Germinal center (tissue), 1 donor: ENCODE data around the gene AFAP1L2.

Experiments used
- DNase-seq: peaks from one replicate; pipeline ENCODE4 v3.0.0; 2012; ENCODE audit warnings: mixed read lengths, low spot score

The AFAP1L2 gene, protein sequence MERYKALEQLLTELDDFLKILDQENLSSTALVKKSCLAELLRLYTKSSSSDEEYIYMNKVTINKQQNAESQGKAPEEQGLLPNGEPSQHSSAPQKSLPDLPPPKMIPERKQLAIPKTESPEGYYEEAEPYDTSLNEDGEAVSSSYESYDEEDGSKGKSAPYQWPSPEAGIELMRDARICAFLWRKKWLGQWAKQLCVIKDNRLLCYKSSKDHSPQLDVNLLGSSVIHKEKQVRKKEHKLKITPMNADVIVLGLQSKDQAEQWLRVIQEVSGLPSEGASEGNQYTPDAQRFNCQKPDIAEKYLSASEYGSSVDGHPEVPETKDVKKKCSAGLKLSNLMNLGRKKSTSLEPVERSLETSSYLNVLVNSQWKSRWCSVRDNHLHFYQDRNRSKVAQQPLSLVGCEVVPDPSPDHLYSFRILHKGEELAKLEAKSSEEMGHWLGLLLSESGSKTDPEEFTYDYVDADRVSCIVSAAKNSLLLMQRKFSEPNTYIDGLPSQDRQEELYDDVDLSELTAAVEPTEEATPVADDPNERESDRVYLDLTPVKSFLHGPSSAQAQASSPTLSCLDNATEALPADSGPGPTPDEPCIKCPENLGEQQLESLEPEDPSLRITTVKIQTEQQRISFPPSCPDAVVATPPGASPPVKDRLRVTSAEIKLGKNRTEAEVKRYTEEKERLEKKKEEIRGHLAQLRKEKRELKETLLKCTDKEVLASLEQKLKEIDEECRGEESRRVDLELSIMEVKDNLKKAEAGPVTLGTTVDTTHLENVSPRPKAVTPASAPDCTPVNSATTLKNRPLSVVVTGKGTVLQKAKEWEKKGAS

GRCh38 chr10:114404171-114405010 is at the start of gene AFAP1L2:
Gene AFAP1L2, minus strand, starts transcription at chr10:114404502. Its CDS starts 47 bp downstream, at chr10:114404455.
- no peak for DNase-seq

GRCh38 chr10:114453576-114453975 is 49.3 kb upstream of the AFAP1L2 start:
- DNase-seq: no peak

- no peak for DNase-seq
Observed at GRCh38 chr10:114448897-114449296, 44.6 kb upstream of the AFAP1L2 start.

DNA sequence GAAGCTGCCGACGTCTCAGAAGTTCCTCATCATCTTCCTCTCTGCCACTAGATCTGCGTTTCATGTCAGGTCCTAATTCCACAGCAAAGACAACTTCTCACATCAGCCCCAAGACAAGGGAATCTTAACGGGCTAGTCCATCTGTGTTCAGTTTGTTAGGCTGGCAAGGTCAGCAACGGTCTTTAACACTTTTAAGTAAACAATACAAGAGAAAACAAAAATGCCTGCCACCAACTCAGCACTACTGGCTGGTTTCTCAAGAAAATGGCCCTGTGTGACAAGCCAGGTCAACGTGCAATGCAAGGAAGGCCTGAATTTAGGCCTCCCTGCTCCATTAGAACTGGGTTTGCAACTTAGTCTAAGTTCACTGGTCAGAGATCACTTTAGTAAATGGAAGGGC is 41.0 kb upstream of the AFAP1L2 start:
- no peak for DNase-seq

DNA sequence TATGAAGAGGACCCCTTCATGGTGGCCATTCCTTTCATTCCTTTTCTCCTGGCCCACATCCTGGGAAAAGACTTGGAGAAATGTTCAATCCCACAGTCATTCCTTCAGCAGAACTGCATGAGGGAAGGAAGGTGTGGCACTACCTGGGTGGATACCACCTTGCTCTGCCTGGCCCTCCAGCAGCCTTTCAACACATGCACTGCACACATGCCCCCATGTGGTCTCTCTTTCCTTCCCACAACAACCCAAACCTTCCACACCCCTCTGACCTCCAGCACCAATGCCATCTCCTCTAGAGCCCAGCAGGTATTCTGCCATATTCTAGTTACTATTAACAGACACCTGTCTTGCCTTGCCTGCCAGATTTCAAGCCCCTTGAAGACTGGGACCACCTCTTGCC is 40.5 kb upstream of the AFAP1L2 start:
- DNase-seq: no peak

- DNase-seq: no peak
Observed at GRCh38 chr10:114442091-114442630, 37.9 kb upstream of the AFAP1L2 start.

- DNase-seq: no peak
Observed at GRCh38 chr10:114441107-114441506, 36.8 kb upstream of the AFAP1L2 start.

DNA sequence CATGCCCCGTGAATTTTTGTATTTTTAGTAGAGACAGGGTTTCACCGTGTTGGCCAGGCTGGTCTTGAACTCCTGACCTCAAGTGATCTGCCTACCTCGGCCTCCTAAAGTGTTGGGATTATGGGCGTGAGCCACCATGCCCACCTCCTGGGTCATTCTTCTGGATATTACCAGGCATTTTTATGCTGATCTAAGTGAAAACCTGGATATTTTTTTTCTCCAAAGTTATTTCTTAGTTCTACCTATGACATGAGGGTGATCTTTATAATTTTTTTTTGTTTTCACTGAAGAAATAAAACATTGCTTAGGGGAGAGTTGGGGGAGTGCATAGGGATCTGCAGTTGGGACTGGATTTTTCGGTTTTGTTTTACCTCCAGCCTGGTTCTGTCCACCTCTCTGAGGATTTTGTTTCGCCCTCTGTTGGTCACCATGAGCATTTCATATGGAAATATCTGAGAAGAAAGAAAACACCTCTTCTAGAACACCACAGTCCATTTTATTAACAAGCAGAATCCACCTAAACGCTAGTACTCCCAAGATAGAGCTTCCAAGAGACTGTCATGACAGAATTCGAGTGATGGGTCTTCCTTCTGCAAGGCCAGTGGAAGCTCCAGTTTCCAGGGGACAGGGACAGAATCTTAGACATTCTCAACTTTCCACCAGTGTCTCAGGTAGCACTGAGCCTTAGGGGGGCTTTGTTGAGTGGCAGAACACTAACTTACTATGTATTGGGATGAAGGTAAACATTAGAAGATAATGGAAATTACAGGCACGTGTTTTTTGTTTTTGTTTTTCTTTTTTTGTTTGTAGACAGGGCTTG is 33.4 kb upstream of the AFAP1L2 start:
- DNase-seq: peak; percentile 11

GRCh38 chr10:114436941-114437340 is 32.6 kb upstream of the AFAP1L2 start:
- DNase-seq: no peak

DNA sequence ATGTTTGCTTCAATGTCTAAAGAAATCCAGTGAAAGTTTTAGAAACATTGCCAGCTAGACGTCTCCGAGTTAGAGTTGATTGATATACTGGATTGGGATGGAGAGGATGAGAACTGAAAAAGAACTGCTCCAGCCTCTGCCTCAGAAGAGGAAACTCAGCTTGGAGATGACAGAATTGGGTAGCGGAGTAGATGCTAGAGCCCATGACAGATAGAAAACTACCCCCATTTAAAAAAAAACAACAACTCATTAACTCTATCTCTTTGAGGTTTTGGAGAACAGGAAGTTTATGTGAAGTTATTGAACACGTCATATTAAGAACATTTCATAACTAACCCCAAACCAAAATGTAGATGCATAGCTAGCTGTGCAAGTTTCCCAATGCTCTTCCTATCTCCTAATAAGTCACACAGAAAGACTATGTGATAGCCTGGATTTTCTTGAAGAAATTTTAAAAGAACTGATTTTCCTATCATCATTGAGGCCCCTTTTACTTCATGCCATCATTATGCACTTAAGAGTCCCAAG is 28.3 kb upstream of the AFAP1L2 start:
- no peak for DNase-seq

DNA sequence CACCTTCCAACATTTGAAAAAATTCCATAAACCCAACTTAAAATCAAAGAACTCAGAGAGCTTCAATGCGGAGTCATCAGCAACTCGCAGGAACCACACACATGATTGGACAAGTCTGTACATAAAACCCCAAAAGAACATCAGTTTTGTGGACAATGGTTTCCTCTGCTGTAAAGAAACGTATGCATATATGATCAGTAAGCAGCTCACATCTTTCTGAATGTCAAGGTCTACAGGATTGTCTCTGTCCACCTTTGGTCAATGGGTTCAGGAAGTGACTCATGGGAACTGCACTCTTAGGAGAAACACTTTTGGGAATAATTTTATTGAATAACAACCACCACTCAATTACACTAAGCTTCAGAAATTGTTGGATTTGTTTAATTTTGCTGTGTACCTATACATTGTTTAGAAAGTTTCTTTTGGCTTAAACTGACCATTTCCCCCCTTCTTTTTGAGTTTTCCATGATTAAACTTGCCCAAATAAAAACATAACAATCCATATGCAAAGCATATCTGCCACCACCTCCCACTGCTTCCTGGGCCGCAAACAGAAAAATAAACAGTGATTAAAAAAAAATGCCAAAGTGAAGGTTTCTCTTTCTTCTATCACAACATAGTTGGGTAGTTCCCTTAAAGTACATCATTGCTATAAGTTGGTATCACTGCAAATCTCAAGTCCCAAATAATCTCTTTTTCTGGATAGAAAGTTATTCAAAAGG is 27.3 kb upstream of the AFAP1L2 start:
- no peak for DNase-seq

- DNase-seq: no peak
Observed at GRCh38 chr10:114430688-114431413, 26.5 kb upstream of the AFAP1L2 start.

- DNase-seq: no peak
Observed at GRCh38 chr10:114429581-114430335, 25.5 kb upstream of the AFAP1L2 start.

- DNase-seq: no peak
Observed at GRCh38 chr10:114427124-114427852, 23.0 kb upstream of the AFAP1L2 start.

GRCh38 chr10:114426476-114426875 is 22.2 kb upstream of the AFAP1L2 start:
- no peak for DNase-seq

DNA sequence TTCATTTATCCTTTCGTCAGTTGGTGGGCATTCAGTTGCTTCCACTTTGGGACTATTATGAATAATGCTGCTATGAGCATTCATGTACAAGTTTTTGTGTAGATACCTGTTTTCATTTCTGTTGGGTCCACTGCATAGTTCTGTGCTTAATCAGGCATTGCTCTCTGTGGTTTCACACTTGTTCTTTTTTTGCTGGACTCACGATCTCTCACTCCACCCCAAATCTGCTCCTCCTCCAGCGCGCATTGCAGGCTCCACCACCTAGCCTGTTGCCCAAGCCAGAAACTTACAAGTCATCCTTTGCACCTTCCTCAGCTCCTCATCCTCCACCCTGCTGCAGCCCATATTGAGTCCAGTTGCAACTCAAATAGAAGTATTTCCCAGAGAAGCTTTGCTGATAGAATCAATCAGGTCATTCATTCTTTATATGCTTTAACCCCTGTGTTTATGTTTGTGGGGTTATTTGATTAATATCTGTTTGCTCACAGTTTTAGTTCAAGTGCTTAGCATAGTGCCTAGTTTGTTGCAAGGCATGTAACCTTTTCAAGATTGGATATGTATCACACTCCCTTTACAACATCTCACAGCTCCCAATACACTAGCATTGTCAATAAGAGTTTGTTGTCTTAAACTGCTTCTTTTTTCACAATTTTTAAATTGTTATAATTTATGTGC is 16.6 kb upstream of the AFAP1L2 start:
- no peak for DNase-seq

- DNase-seq: no peak
Observed at GRCh38 chr10:114418109-114418508, 13.8 kb upstream of the AFAP1L2 start.
